OCI-LY1 (cell line): ENCODE measurements around the gene HUS1.

Experiments used
- H2AFZ ChIP-seq: fragments of 200-600 bp; sonication (generic), shearing (Covaris generic); 2 replicates; pipeline ENCODE4 v1.6.0; 2014; ENCODE audit warnings: antibody characterized with exemption, mild to moderate bottlenecking, low read length
- H3F3A ChIP-seq: fragments of 200-600 bp; sonication (generic), shearing (Covaris generic); 2 replicates; pipeline ENCODE4 v1.6.0; 2014; ENCODE audit warnings: mild to moderate bottlenecking, antibody characterized with exemption, low read length, moderate library complexity; ENCODE audit not compliant: insufficient read depth
- H3K27ac ChIP-seq: fragments of 200-600 bp; sonication (generic); 2 replicates; pipeline ENCODE4 v1.5.1; 2014; ENCODE audit warnings: low read length, mixed run types, mild to moderate bottlenecking, low read depth; ENCODE audit not compliant: poor library complexity, severe bottlenecking
- H3K27me3 ChIP-seq: fragments of 200-600 bp; sonication (generic); 2 replicates; pipeline ENCODE4 v1.6.0; 2014; ENCODE audit warnings: antibody characterized with exemption, mild to moderate bottlenecking, low read length, moderate library complexity; ENCODE audit not compliant: insufficient read depth
- H3K36me3 ChIP-seq: fragments of 200-600 bp; sonication (generic); 2 replicates; pipeline ENCODE4 v1.6.1; 2014; ENCODE audit warnings: mild to moderate bottlenecking, antibody characterized with exemption, low read length, moderate library complexity, mixed read lengths; ENCODE audit not compliant: insufficient read depth
- H3K4me1 ChIP-seq: fragments of 200-600 bp; sonication (generic); 2 replicates; pipeline ENCODE4 v1.5.1; 2014; ENCODE audit warnings: mild to moderate bottlenecking, low read length, moderate library complexity; ENCODE audit not compliant: insufficient read depth, severe bottlenecking
- H3K4me2 ChIP-seq: fragments of 200-600 bp; sonication (generic), shearing (Covaris generic); 2 replicates; pipeline ENCODE4 v1.6.1; 2014; ENCODE audit warnings: low read length
- H3K4me3 ChIP-seq: fragments of 200-600 bp; sonication (generic); 2 replicates; pipeline ENCODE4 v1.5.1; 2014; ENCODE audit warnings: low read length, low read depth, mild to moderate bottlenecking, mixed read lengths; ENCODE audit not compliant: poor library complexity, severe bottlenecking
- H3K79me2 ChIP-seq: fragments of 200-600 bp; shearing (Covaris generic); 2 replicates; pipeline ENCODE4 v1.6.1; 2016; ENCODE audit warnings: mixed run types, low read length, mixed read lengths; ENCODE audit not compliant: insufficient read depth
- H3K9ac ChIP-seq: fragments of 200-600 bp; sonication (generic), shearing (Covaris generic); 2 replicates; pipeline ENCODE4 v1.6.1; 2014; ENCODE audit warnings: mild to moderate bottlenecking, low read length, mixed read lengths
- H3K9me2 ChIP-seq: fragments of 200-600 bp; sonication (generic), shearing (Covaris generic); 2 replicates; pipeline ENCODE4 v1.6.1; 2014; ENCODE audit warnings: low read depth, mild to moderate bottlenecking, low read length, mixed read lengths
- H3K9me3 ChIP-seq: fragments of 200-600 bp; shearing (Covaris generic); 2 replicates; pipeline ENCODE4 v1.6.1; 2014; ENCODE audit warnings: low read length, mixed read lengths
- H4K20me1 ChIP-seq: fragments of 200-600 bp; sonication (generic), shearing (Covaris generic); 2 replicates; pipeline ENCODE4 v1.6.0; 2016; ENCODE audit warnings: mild to moderate bottlenecking, low read length; ENCODE audit not compliant: insufficient read depth
- EZH2 ChIP-seq: fragments of 200-600 bp; sonication (generic), shearing (Covaris generic); IDR thresholded peaks from 2 replicates; pipeline ENCODE4 v1.8.0; 2017; ENCODE audit warnings: borderline replicate concordance, mixed run types, mild to moderate bottlenecking, antibody characterized with exemption, low read length, moderate library complexity, mixed read lengths
- TF ChIP-seq, protein P1 (sequence below): fragments of 200-600 bp; sonication (generic), shearing (Covaris generic); IDR thresholded peaks from 2 replicates; pipeline ENCODE4 v1.5.1; 2017; ENCODE audit warnings: mild to moderate bottlenecking, antibody characterized with exemption, low read length, moderate library complexity, mixed read lengths

HUS1 gene

DNA sequence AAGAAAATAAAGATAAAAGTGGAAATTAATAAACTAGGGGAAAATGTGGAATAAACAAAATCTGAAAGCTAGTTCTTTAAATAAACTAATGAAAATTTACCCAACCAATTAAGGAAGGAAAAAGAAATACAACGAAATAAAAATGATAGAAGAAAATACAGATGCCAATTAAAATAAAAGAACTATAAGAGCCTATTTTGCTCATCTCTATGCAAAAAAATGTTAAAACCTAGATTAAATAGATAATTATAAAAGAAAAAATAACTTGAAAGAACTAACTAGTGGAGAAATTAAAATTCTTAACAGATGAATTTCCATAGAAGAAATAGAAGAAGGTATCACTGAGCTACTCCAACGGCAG lies 63.8 kb downstream of the HUS1 start:
- Histone ChIP-seq H4K20me1 (no peaks in the 10 kb centered on the region), H3K9me3 (no peaks in the 10 kb centered on the region), H3K9ac (no peak overlapping the region), H3K4me2 (no peak overlapping the region), H3K4me1 (no peaks in the 10 kb centered on the region), H3K27ac (no peak overlapping the region), H3K9me2 (no peaks in the 10 kb centered on the region), H3K4me3 (no peak overlapping the region), H3K27me3 (0 out of 2 replicates have a peak, but pooled peaks cover 5% of the 10 kb centered on the region), H2AFZ (no peak overlapping the region), H3K79me2 (no peaks in the 10 kb centered on the region), H3F3A (no peaks in the 10 kb centered on the region), H3K36me3 (no peaks in the 10 kb centered on the region)
- TF ChIP-seq, protein P1, sequence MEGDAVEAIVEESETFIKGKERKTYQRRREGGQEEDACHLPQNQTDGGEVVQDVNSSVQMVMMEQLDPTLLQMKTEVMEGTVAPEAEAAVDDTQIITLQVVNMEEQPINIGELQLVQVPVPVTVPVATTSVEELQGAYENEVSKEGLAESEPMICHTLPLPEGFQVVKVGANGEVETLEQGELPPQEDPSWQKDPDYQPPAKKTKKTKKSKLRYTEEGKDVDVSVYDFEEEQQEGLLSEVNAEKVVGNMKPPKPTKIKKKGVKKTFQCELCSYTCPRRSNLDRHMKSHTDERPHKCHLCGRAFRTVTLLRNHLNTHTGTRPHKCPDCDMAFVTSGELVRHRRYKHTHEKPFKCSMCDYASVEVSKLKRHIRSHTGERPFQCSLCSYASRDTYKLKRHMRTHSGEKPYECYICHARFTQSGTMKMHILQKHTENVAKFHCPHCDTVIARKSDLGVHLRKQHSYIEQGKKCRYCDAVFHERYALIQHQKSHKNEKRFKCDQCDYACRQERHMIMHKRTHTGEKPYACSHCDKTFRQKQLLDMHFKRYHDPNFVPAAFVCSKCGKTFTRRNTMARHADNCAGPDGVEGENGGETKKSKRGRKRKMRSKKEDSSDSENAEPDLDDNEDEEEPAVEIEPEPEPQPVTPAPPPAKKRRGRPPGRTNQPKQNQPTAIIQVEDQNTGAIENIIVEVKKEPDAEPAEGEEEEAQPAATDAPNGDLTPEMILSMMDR: no peak
- no peak for TF ChIP-seq EZH2

DNA sequence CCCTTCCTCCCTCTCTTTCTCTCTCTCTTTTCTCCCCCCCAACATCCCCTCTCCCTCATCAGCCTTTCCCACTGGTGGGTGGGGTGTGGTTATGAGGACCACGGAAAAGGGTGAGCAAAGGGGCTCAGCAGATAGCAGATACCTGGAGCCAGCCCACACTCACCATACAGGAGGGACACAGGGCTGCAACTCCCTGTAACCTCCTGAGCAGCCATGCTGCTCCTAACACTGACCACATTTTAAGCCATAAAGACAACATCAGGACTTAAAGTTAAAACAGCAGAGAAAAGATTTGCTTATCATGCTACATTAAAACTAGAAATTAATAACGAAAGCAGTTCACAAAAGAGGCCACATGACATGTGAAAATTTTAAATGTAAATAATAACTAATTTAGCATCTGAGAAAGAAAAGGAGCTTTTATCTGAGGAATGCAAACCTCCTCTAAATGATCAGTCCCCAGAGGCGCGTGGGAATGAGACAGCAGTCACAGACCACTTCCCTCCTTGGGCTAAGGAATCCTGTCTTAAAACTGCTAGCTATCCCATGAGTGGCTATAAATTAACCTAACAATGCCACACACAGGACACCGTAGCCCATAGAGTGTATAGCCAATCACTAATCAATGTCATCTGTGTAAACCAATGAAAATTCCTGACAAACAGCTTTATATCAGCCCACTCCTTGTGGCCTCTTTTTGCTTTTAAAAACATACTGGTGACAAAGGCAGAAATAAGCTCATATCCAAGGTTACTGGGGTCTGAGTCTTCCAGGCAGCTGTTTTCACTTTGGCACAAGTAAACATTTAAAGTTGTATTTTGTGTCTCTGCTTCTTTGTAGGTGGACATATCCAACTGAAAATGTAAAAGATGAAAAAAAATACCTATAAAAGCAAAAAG lies 64.4 kb downstream of the HUS1 start:
- Histone ChIP-seq H2AFZ (no peak overlapping the region), H3K79me2 (no peaks in the 10 kb centered on the region)
- TF ChIP-seq, protein P1: no peak
- TF ChIP-seq EZH2: no peak

More for the DNA sequence above, 64.4 kb downstream of the HUS1 start:
- no peaks in the 10 kb centered on the region for H3K9me2 ChIP-seq
- H4K20me1 ChIP-seq: no peaks in the 10 kb centered on the region
- H3K4me3 ChIP-seq: no peak overlapping the region
- H3K27me3 ChIP-seq: 0 out of 2 replicates have a peak, but pooled peaks cover 5% of the 10 kb centered on the region
- no peak overlapping the region for H3K9ac ChIP-seq
- no peaks in the 10 kb centered on the region for H3K4me1 ChIP-seq
- no peaks in the 10 kb centered on the region for H3F3A ChIP-seq
- H3K4me2 ChIP-seq: no peak overlapping the region
- H3K27ac ChIP-seq: no peak overlapping the region
- no peaks in the 10 kb centered on the region for H3K9me3 ChIP-seq
- no peaks in the 10 kb centered on the region for H3K36me3 ChIP-seq
